ENCODE measurements around the gene MYO5C. TPM values are rescaled to one million over a fixed set of nuclear protein-coding genes. Genes with fewer than 3 reads are reported as not detected.

Gene MYO5C
- total RNA-seq, 2 donors from 2014 or later: 19.1 to 26.7 TPM

DNA sequence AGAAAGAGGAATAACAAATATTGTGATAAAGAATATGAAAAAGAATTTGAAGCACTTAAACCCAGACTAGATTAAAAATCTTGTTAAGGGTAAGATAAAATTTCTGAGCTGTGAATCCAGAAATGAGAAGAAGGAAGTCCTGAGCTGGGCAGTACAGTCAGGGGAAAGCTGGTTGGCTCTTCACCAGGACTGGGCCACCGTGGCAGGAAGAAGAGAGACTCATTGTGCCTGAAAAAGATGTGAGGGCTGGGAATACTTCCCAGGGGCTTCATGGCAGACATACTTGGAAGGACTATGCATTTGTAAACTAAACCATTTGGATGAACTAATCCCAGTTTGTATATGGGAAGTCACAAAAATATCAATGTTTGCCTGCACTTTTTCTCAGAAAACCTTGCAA is 28.5 kb upstream of the MYO5C start:
- no peak for TF ChIP-seq CTCF (conservative IDR thresholded peaks at IDR 0.05)
- Mint-ChIP-seq H3K27ac (no peak overlapping the region), H3K4me3 (no peak overlapping the region), H3K9me3 (no peaks in the 10 kb centered on the region), H3K36me3 (ENCODE audit: low read depth) (peaks cover 5% of the 10 kb centered on the region), H3K4me1 (no peaks in the 10 kb centered on the region), H3K27me3 (ENCODE audit: insufficient read depth) (no peaks in the 10 kb centered on the region)
- DNase-seq: no peak
- Histone ChIP-seq H3K4me1 (ENCODE audit: control insufficient read depth, insufficient read depth, low read length) (no peaks in the 10 kb centered on the region), H3K27me3 (ENCODE audit: control insufficient read depth, insufficient read depth, low read length, poor library complexity, severe bottlenecking) (no peaks in the 10 kb centered on the region), H3K36me3 (ENCODE audit: control insufficient read depth, insufficient read depth, low read length) (peaks cover 4% of the 10 kb centered on the region), H3K9me3 (ENCODE audit: control insufficient read depth, low read length) (no peaks in the 10 kb centered on the region), H3K4me3 (ENCODE audit: low read length) (no peak overlapping the region), H3K9ac (ENCODE audit: extremely low read depth, low read length, poor library complexity, severe bottlenecking) (no peak overlapping the region), H3K27ac (ENCODE audit: low read depth, low read length) (no peak overlapping the region)
- 83 to 95% methylated on average over 1 of the region's 1 CpG for whole genome bisulfite sequencing, 2 experiments (ENCODE audit: insufficient coverage in 1 of 2, insufficient read length in 1 of 2)

- no peak overlapping the region for H3K27ac ChIP-seq (ENCODE audit: low read depth, low read length)
- H3K27me3 Mint-ChIP-seq (ENCODE audit: insufficient read depth): no peaks in the 10 kb centered on the region
- no peaks in the 10 kb centered on the region for H3K4me1 Mint-ChIP-seq
- no peaks in the 10 kb centered on the region for H3K9me3 Mint-ChIP-seq
- H3K36me3 Mint-ChIP-seq (ENCODE audit: low read depth): peaks cover 11% of the 10 kb centered on the region
- no peak overlapping the region for H3K27ac Mint-ChIP-seq
- no peaks in the 10 kb centered on the region for H3K9me3 ChIP-seq (ENCODE audit: control insufficient read depth, low read length)
- no peaks in the 10 kb centered on the region for H3K27me3 ChIP-seq (ENCODE audit: control insufficient read depth, insufficient read depth, low read length, poor library complexity, severe bottlenecking)
- peaks cover 4% of the 10 kb centered on the region for H3K36me3 ChIP-seq (ENCODE audit: control insufficient read depth, insufficient read depth, low read length)
- no peak overlapping the region for H3K9ac ChIP-seq (ENCODE audit: extremely low read depth, low read length, poor library complexity, severe bottlenecking)
- 95 to 96% methylated on average over 8 to 13 of the region's 13 CpGs for WGBS, 2 experiments (ENCODE audit: insufficient coverage in 1 of 2, insufficient read length in 1 of 2)
- H3K4me1 ChIP-seq (ENCODE audit: control insufficient read depth, insufficient read depth, low read length): no peaks in the 10 kb centered on the region
- no peak for DNase-seq
- TF ChIP-seq CTCF (conservative IDR thresholded peaks at IDR 0.05): no peak
- H3K4me3 Mint-ChIP-seq: no peak overlapping the region
- H3K4me3 ChIP-seq (ENCODE audit: low read length): no peak overlapping the region
These were observed 23.3 kb upstream of the MYO5C start for GRCh38 chr15:52318729-52319500.

DNA sequence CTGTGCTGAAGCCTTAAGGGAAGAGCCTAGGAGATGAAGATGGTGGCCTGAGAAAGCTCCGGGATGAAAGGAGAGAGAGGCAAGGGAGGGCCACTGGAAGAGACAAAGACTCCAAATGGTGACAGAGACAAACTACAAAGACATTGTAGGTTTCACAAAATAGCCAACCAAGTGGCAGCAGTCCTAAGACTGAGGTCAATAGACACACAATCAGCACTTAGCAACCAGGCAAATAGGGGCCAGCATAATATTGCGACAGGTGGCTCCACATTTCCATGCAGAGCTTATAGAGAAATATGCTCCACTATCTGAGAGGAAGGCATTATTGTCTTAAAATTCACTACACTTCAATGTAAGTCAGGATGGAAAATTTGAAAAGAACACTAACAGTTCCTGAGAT is 22.1 kb upstream of the MYO5C start:
- Histone ChIP-seq H3K9ac (ENCODE audit: extremely low read depth, low read length, poor library complexity, severe bottlenecking) (no peak overlapping the region), H3K4me1 (ENCODE audit: control insufficient read depth, insufficient read depth, low read length) (no peaks in the 10 kb centered on the region), H3K36me3 (ENCODE audit: control insufficient read depth, insufficient read depth, low read length) (peaks cover 4% of the 10 kb centered on the region), H3K27ac (ENCODE audit: low read depth, low read length) (no peak overlapping the region), H3K27me3 (ENCODE audit: control insufficient read depth, insufficient read depth, low read length, poor library complexity, severe bottlenecking) (no peaks in the 10 kb centered on the region), H3K9me3 (ENCODE audit: control insufficient read depth, low read length) (no peaks in the 10 kb centered on the region), H3K4me3 (ENCODE audit: low read length) (no peak overlapping the region)
- TF ChIP-seq CTCF (conservative IDR thresholded peaks at IDR 0.05): no peak
- no peaks in the 10 kb centered on the region for H3K27me3 Mint-ChIP-seq (ENCODE audit: insufficient read depth)
- H3K4me3 Mint-ChIP-seq: no peak overlapping the region
- 95% methylated on average over 2 of the region's 2 CpGs; no CpG with 5 or more reads in 1 of the 2 experiments for WGBS, 2 experiments (ENCODE audit: insufficient coverage in 1 of 2, insufficient read length in 1 of 2)
- peaks cover 11% of the 10 kb centered on the region for H3K36me3 Mint-ChIP-seq (ENCODE audit: low read depth)
- no peaks in the 10 kb centered on the region for H3K9me3 Mint-ChIP-seq
- H3K27ac Mint-ChIP-seq: no peak overlapping the region
- H3K4me1 Mint-ChIP-seq: no peaks in the 10 kb centered on the region
- no peak for DNase-seq

All from endodermal cell (in vitro differentiated cells).